Endothelial cell of umbilical vein (primary cell): ENCODE measurements around the gene MEIS3. TPM values are rescaled to one million over a fixed set of nuclear protein-coding genes. Genes with fewer than 3 reads are reported as not detected.

Experiments used
- BruUV-seq: library from RNA; stranded (reverse); fragments of 400-500 nt; replicated peaks from 2 replicates; lab custom pipeline; 2021; lab: Mats Ljungman, UMichigan
- CTCF ChIA-PET: fragments of 300-600, 350-600 bp; sonication (Branson Sonifier 250); formaldehyde crosslinking; loops from one replicate; lab custom pipeline; 2021; ENCODE audit warnings: antibody characterized with exemption, inconsistent platforms; lab: Charles Lee
- POLR2A ChIA-PET: fragments of 300-600, 350-600 bp; sonication (Branson Sonifier 250); formaldehyde crosslinking; loops from one replicate; lab custom pipeline; 2021; ENCODE audit warnings: antibody characterized with exemption, inconsistent platforms; lab: Charles Lee
- DNase-seq: peaks from one replicate; pipeline ENCODE4 v3.0.0-alpha.2; 2011; ENCODE audit warnings: low read depth, low spot score
- FAIRE-seq: peaks from 2 replicates; lab custom pipeline; 2011; peaks lifted over from hg19 to GRCh38; lab: Jason Lieb, UNC
- H2AFZ ChIP-seq: 2 replicates; pipeline ENCODE4 v1.6.0; 2012; ENCODE audit warnings: low read depth, low read length, control low read depth, inconsistent platforms
- H3K27ac ChIP-seq: 2 replicates; pipeline ENCODE4 v1.5.1; 2011; ENCODE audit warnings: low read depth, mild to moderate bottlenecking, control low read depth, low read length, moderate library complexity; ENCODE audit not compliant: insufficient read depth
- H3K27me3 ChIP-seq, 2 experiments: 2 replicates each; pipeline versions ENCODE4 v1.6.0 to v1.6.1; 2011; ENCODE audit warnings: low read length in 2 of 2, mixed read lengths in 1 of 2; ENCODE audit not compliant: control insufficient read depth in 2 of 2, insufficient read depth in 2 of 2
- H3K36me3 ChIP-seq, 2 experiments: 2 replicates in 1 of 2; 3 replicates in 1 of 2; pipeline ENCODE4 v1.5.1; 2011; ENCODE audit warnings: low read length in 2 of 2, mild to moderate bottlenecking in 1 of 2, moderate library complexity in 1 of 2; ENCODE audit not compliant: control insufficient read depth in 2 of 2, insufficient read depth in 2 of 2; ENCODE audit errors: extremely low read depth in 1 of 2
- H3K4me1 ChIP-seq: 3 replicates; pipeline ENCODE4 v1.5.1; 2011; ENCODE audit warnings: mild to moderate bottlenecking, low read length; ENCODE audit not compliant: control insufficient read depth, insufficient read depth; ENCODE audit errors: extremely low read depth
- H3K4me2 ChIP-seq: 2 replicates; pipeline ENCODE4 v1.6.1; 2011; ENCODE audit warnings: low read length, control low read depth, mixed read lengths; ENCODE audit not compliant: insufficient read depth
- H3K4me3 ChIP-seq, 3 experiments: fragments of 200-600 bp in 1 of 3; sonication (generic), shearing (Covaris generic) in 1 of 3; replicated peaks in 1 of 3; 2 replicates each; pipeline ENCODE4 v1.5.1; 2011 to 2016; ENCODE audit warnings: control low read depth in 3 of 3, low read length in 3 of 3, mild to moderate bottlenecking in 2 of 3, inconsistent platforms in 1 of 3, low read depth in 1 of 3, moderate library complexity in 1 of 3; ENCODE audit not compliant: insufficient read depth in 1 of 3
- H3K79me2 ChIP-seq: 2 replicates; pipeline ENCODE4 v1.6.0; 2012; ENCODE audit warnings: low read length, inconsistent platforms; ENCODE audit not compliant: control insufficient read depth, insufficient read depth
- H3K9ac ChIP-seq: replicated peaks from 2 replicates; pipeline ENCODE3; 2011; ENCODE audit warnings: low read length, control low read depth; ENCODE audit not compliant: insufficient read depth; ENCODE audit errors: extremely low read depth
- H3K9me1 ChIP-seq: replicated peaks from 3 replicates; pipeline ENCODE4 v1.6.0; 2011; ENCODE audit warnings: mild to moderate bottlenecking, low read length; ENCODE audit not compliant: control insufficient read depth, insufficient read depth; ENCODE audit errors: extremely low read depth
- H3K9me3 ChIP-seq: replicated peaks from 2 replicates; pipeline ENCODE4 v1.5.1; 2012; ENCODE audit warnings: low read length, inconsistent platforms; ENCODE audit not compliant: control insufficient read depth, insufficient read depth
- H4K20me1 ChIP-seq: replicated peaks from 2 replicates; pipeline ENCODE3; 2011; ENCODE audit warnings: mild to moderate bottlenecking, low read length; ENCODE audit not compliant: control insufficient read depth, insufficient read depth; ENCODE audit errors: extremely low read depth
- CTCF ChIP-seq, 2 donors: IDR thresholded peaks; 1 replicate in 1 of 2; 2 replicates in 1 of 2; pipeline ENCODE4 v1.5.1; 2011; ENCODE audit warnings: low read length in 2 of 2, mild to moderate bottlenecking in 2 of 2, moderate library complexity in 2 of 2, control low read depth in 1 of 2, inconsistent platforms in 1 of 2, low read depth in 1 of 2; ENCODE audit not compliant: insufficient read depth in 1 of 2; ENCODE audit errors: extremely low read depth in 1 of 2
- FOS ChIP-seq: IDR thresholded peaks from 2 replicates; pipeline ENCODE4 v1.6.1; 2011; ENCODE audit warnings: mild to moderate bottlenecking, low read length, moderate library complexity, borderline replicate concordance; ENCODE audit not compliant: insufficient read depth
- JUN ChIP-seq: IDR thresholded peaks from 2 replicates; pipeline ENCODE4 v1.6.1; 2011; ENCODE audit warnings: borderline replicate concordance, low read depth; ENCODE audit not compliant: insufficient read length, insufficient read depth
- MAX ChIP-seq: IDR thresholded peaks from 2 replicates; pipeline ENCODE4 v1.6.1; 2011; ENCODE audit not compliant: insufficient read depth, insufficient read length
- dilution Hi-C: fragments of 300-500 bp; cut with MboI; formaldehyde crosslinking; loops from one replicate; pipeline ENCODE4 v1.15.0; 2019; ENCODE audit warnings: low sequenced_read_pairs; ENCODE audit not compliant: extremely low pct_ligation_motif_present
- intact Hi-C: fragments of 100-400 bp; cut with micrococcal nuclease; formaldehyde crosslinking; loops from one replicate; pipeline ENCODE4 v1.10.0; 2022
- polyA plus RNA-seq, 4 experiments: library from polyadenylated mRNA; depleted of rRNA in 3 of 4; stranded (reverse) in 3 of 4; unstranded in 1 of 4; fragments of >200 nt; gene quantifications; 2 replicates each; pipeline versions ENCODE4 v1.2.1 to v1.2.3, GENCODE V29; 2011 to 2012; ENCODE audit warnings: missing spikeins in 1 of 4
- total RNA-seq: library from RNA; stranded (reverse); gene quantifications from 2 replicates; pipeline ENCODE4 v1.2.3, GENCODE V29; 2021

MEIS3 gene
- total and polyA plus RNA-seq, 2 donors (not counting 3 experiments of a cell fraction or from before 2014, with no cell fraction given) = 0.42 TPM; not detected in 1

GRCh38 chr19:47391510-47392223, 27.7 kb downstream of the MEIS3 start:
- DNase-seq (peak; percentile 60), FAIRE-seq (peak; percentile 89)
- ChIA-PET CTCF (interaction anchor here (0.6 to 5.3 kb wide), 41 partner anchors 9 to 379 kb away, joined by 3 to 187 read pairs (median 5); partner anchors contain the start of genes C5AR1, DHX34 and INAFM1), POLR2A (no interaction called here)
- no peaks in the 10 kb centered on the region for H3K36me3 ChIP-seq
- no peak overlapping the region for H3K4me2 ChIP-seq
- H3K9me1 ChIP-seq = no peaks in the 10 kb centered on the region
- BruUV-seq = no TSS peak
- no peak overlapping the region for H2AFZ ChIP-seq
- H3K79me2 ChIP-seq = no peaks in the 10 kb centered on the region
- H3K9ac ChIP-seq = no peak overlapping the region
- dilution Hi-C loops (no loop called here), intact Hi-C loops (loop anchor here (1.0 kb wide), 2 partner anchors 95 to 107 kb away; no protein-coding TSS in a partner anchor)
- no peak overlapping the region for H3K27ac ChIP-seq
- no peaks in the 10 kb centered on the region for H3K4me1 ChIP-seq
- TF ChIP-seq MAX (no peak), FOS (no peak), JUN (no peak), CTCF (IDR thresholded peaks at IDR 0.05; ENCODE audit: extremely low read depth in 1 of 2, insufficient read depth in 1 of 2, low read depth in 1 of 2, low read length in 2 of 2) (peak; percentile 77 to 90)
- H3K27me3 ChIP-seq = no peaks in the 10 kb centered on the region
- no peaks in the 10 kb centered on the region for H4K20me1 ChIP-seq
- no peak overlapping the region for H3K4me3 ChIP-seq
- no peaks in the 10 kb centered on the region for H3K9me3 ChIP-seq
